ENCODE results near the gene MRPL18. TPM values are rescaled to one million over a fixed set of nuclear protein-coding genes. Genes with fewer than 3 reads are reported as not detected.
"Not testable (repeated sequence)": the region's sequence is repeated elsewhere in the genome, so short reads cannot be mapped to it uniquely, and the experiment has no call there.

The MRPL18 gene
- 64.4 TPM for polyA plus RNA-seq
- long read RNA-seq, donor 1, transcript MRPL18-201 (4 exons, 978 nt), result major isoform, 17 of 27 reads
- long read RNA-seq, donor 1, partial matches to known transcripts, result 0 of 27 reads
- long read RNA-seq, donor 1, other reads (novel, unspliced or antisense), result 9 of 27 reads
- long read RNA-seq, donor 2, transcript MRPL18-201 (4 exons, 978 nt), result major isoform, 36 of 69 reads
- long read RNA-seq, donor 2, partial matches to known transcripts, result 7 of 69 reads
- long read RNA-seq, donor 2, other reads (novel, unspliced or antisense), result 26 of 69 reads
- long read RNA-seq, donor 3, transcript MRPL18-201 (4 exons, 978 nt), result major isoform, 52 of 104 reads
- long read RNA-seq, donor 3, partial matches to known transcripts, result 30 of 104 reads
- long read RNA-seq, donor 3, other reads (novel, unspliced or antisense), result 22 of 104 reads
- long read RNA-seq, donor 4, partial matches to known transcripts, result 0 of 4 reads
- long read RNA-seq, donor 4, other reads (novel, unspliced or antisense), result 0 of 4 reads
- long read RNA-seq, donor 5, transcript MRPL18-201 (4 exons, 978 nt), result major isoform, 23 of 33 reads
- long read RNA-seq, donor 5, partial matches to known transcripts, result 5 of 33 reads
- long read RNA-seq, donor 5, other reads (novel, unspliced or antisense), result 5 of 33 reads
- long read RNA-seq, donor 6, transcript MRPL18-201 (4 exons, 978 nt), result major isoform, 25 of 41 reads
- long read RNA-seq, donor 6, partial matches to known transcripts, result 0 of 41 reads
- long read RNA-seq, donor 6, other reads (novel, unspliced or antisense), result 16 of 41 reads
- long read RNA-seq, donor 7, transcript MRPL18-201 (4 exons, 978 nt), result major isoform, 9 of 24 reads
- long read RNA-seq, donor 7, partial matches to known transcripts, result 8 of 24 reads
- long read RNA-seq, donor 7, other reads (novel, unspliced or antisense), result 6 of 24 reads
- long read RNA-seq, donor 8, transcript MRPL18-201 (4 exons, 978 nt), result major isoform, 50 of 96 reads
- long read RNA-seq, donor 8, partial matches to known transcripts, result 15 of 96 reads
- long read RNA-seq, donor 8, other reads (novel, unspliced or antisense), result 31 of 96 reads
- long read RNA-seq, donor 9, transcript MRPL18-201 (4 exons, 978 nt), result major isoform, 34 of 55 reads
- long read RNA-seq, donor 9, partial matches to known transcripts, result 0 of 55 reads
- long read RNA-seq, donor 9, other reads (novel, unspliced or antisense), result 21 of 55 reads
- long read RNA-seq, donor 10, transcript MRPL18-201 (4 exons, 978 nt), result major isoform, 30 of 47 reads
- long read RNA-seq, donor 10, partial matches to known transcripts, result 0 of 47 reads
- long read RNA-seq, donor 10, other reads (novel, unspliced or antisense), result 16 of 47 reads
- long read RNA-seq, donor 11, transcript MRPL18-201 (4 exons, 978 nt), result major isoform, 28 of 29 reads
- long read RNA-seq, donor 11, partial matches to known transcripts, result 0 of 29 reads
- long read RNA-seq, donor 11, other reads (novel, unspliced or antisense), result 0 of 29 reads

DNA sequence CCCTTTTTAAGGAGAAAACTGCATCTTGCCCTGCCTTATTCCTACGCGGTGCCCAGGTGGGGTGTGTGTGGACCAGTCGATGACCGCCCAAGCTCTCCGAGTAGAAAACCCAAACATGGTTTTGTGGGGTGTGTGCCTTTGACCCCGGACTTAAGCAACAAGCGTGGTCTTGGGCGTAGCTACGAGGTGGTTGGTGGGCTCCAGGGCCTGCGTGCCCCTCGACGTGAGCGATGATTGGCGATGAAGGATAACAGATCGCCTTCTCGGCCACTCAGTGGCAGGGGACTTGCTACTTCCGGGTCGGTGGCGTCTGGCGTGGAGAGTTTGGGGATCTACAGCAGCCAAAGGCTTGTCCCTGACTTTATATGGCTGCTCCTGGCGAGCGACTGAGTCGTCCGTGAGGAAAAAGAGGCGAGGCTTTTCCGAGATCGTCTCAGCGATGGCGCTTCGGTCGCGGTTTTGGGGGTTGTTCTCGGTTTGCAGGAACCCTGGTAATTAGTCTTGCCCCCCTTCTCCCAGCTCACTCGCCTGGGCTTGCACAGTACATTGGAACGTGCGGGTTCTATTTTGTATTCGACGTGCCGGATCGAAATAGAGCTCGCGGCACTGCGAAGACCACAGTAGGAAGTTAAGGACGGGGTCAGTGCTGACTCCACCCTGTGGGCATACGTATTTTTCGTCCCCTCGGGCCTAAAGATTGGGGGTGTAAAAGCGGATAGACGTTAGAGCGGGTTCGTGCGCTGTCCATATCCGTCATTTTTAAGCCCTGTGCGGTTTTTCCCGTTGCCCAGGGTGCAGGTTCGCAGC lies at the start of gene MRPL18:
Gene MRPL18, plus strand, starts transcription at position 319 of the 807 bp plus-strand sequence. Its CDS starts 121 bp downstream, at position 440.
- peak within 1 kb of the TSS; percentile 99 for H3K27ac ChIP-seq (ENCODE audit: low read length)
- H3K9me3 ChIP-seq (ENCODE audit: control insufficient read depth, low read depth, low read length), result peaks cover 4% of the 10 kb centered on the region
- peaks cover 33% of the 10 kb centered on the region for H3K36me3 ChIP-seq (ENCODE audit: control insufficient read depth, insufficient read depth, low read length)
- H3K27me3 ChIP-seq (ENCODE audit: control insufficient read depth, insufficient read depth, low read length), result no peaks in the 10 kb centered on the region
- peak; percentile 97 for DNase-seq
- whole genome bisulfite sequencing (ENCODE audit: insufficient coverage, low lambda C conversion rate), result no CpG with 5 or more reads among the region's 56 CpGs
- peaks cover 25% of the 10 kb centered on the region for H3K4me1 ChIP-seq (ENCODE audit: control insufficient read depth, insufficient read depth, low read length)
- H3K4me3 ChIP-seq (ENCODE audit: low read length), result peak within 1 kb of the TSS; percentile 95

DNA sequence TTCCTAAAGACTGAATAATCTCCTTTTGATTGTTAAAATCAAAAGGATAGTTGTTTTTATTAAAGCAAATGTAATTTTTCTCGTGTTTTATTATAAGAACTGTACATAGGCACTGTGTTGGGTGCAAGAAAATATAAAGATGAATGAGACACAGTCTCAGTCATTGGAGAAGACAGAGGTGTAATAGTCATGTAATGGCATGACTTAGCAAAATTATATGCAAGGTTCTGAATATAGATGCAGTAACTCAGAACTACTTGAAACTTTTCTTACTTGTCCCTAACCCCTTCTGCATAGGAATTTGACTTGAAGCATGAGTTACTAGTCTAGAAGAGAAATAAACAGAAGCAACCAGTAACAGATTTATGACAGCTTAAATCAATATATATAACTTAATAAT lies 48.1 kb upstream of the MRPL18 start:
- Histone ChIP-seq H3K4me3 (ENCODE audit: low read length) (no peak overlapping the region), H3K27me3 (ENCODE audit: control insufficient read depth, insufficient read depth, low read length) (no peaks in the 10 kb centered on the region), H3K27ac (ENCODE audit: low read length) (no peak overlapping the region), H3K36me3 (ENCODE audit: control insufficient read depth, insufficient read depth, low read length) (peaks cover 60% of the 10 kb centered on the region), H3K4me1 (ENCODE audit: control insufficient read depth, insufficient read depth, low read length) (no peaks in the 10 kb centered on the region), H3K9me3 (ENCODE audit: control insufficient read depth, low read depth, low read length) (no peaks in the 10 kb centered on the region)
- 88% methylated on average over 1 of the region's 1 CpG for WGBS (ENCODE audit: insufficient coverage, low lambda C conversion rate)
- DNase-seq, result no peak

GRCh38 chr6:159745081-159745480 lies 45.2 kb upstream of the MRPL18 start:
- no peaks in the 10 kb centered on the region for H3K4me1 ChIP-seq (ENCODE audit: control insufficient read depth, insufficient read depth, low read length)
- WGBS (ENCODE audit: insufficient coverage, low lambda C conversion rate), result 87% methylated on average over 6 of the region's 7 CpGs
- no peaks in the 10 kb centered on the region for H3K9me3 ChIP-seq (ENCODE audit: control insufficient read depth, low read depth, low read length)
- no peaks in the 10 kb centered on the region for H3K27me3 ChIP-seq (ENCODE audit: control insufficient read depth, insufficient read depth, low read length)
- H3K27ac ChIP-seq (ENCODE audit: low read length), result no peak overlapping the region
- DNase-seq, result no peak
- H3K36me3 ChIP-seq (ENCODE audit: control insufficient read depth, insufficient read depth, low read length), result peaks cover 73% of the 10 kb centered on the region
- no peak overlapping the region for H3K4me3 ChIP-seq (ENCODE audit: low read length)

DNA sequence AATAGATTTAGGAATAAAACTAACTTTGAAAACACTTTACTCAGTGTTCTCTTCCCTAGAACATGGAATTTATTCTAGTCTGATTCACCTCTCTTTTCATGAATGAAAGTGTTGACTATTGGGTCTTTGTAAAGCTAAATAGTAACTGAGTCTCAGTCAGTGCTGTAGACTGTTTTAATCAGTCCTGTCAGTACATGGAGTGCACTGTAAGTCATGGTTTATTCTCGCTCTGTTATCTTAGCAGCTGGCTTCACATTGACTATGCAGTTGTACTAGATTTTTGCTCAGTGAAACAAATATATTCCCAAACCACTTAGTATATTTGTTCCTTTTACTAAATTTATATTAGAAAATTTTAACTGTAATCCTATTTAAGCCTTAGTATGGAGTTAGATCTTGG lies 43.5 kb upstream of the MRPL18 start:
- peaks cover 68% of the 10 kb centered on the region for H3K36me3 ChIP-seq (ENCODE audit: control insufficient read depth, insufficient read depth, low read length)
- 100% methylated on average over 1 of the region's 1 CpG for WGBS (ENCODE audit: insufficient coverage, low lambda C conversion rate)
- DNase-seq, result no peak

DNA sequence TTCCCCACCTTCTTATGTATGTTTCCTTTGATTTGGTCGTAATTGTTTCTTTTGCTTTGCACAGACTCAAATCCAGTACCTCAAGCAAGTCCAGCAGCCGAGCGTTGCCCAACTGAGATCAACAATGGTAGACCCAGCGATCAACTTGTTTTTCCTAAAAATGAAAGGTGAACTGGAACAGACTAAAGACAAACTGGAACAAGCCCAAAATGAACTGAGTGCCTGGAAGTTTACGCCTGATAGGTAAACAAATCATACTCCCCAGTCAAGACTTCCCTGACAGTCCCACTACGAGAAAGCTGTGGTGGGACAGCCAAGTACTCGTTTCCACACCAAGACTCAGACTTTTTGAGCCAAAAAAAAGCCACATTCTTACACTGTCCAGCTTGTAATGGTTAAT lies 42.1 kb upstream of the MRPL18 start:
- not testable (repeated sequence) for H3K4me3 ChIP-seq (ENCODE audit: low read length); H3K27ac ChIP-seq (ENCODE audit: low read length); H3K27me3 ChIP-seq (ENCODE audit: control insufficient read depth, insufficient read depth, low read length); DNase-seq; H3K4me1 ChIP-seq (ENCODE audit: control insufficient read depth, insufficient read depth, low read length); H3K9me3 ChIP-seq (ENCODE audit: control insufficient read depth, low read depth, low read length)
- H3K36me3 ChIP-seq (ENCODE audit: control insufficient read depth, insufficient read depth, low read length), result peaks cover 68% of the 10 kb centered on the region
- WGBS (ENCODE audit: insufficient coverage, low lambda C conversion rate), result no CpG with 5 or more reads among the region's 7 CpGs

More for the DNA sequence above, 43.5 kb upstream of the MRPL18 start:
- Histone ChIP-seq H3K9me3 (ENCODE audit: control insufficient read depth, low read depth, low read length) (no peaks in the 10 kb centered on the region), H3K27me3 (ENCODE audit: control insufficient read depth, insufficient read depth, low read length) (no peaks in the 10 kb centered on the region), H3K4me3 (ENCODE audit: low read length) (no peak overlapping the region), H3K4me1 (ENCODE audit: control insufficient read depth, insufficient read depth, low read length) (no peaks in the 10 kb centered on the region), H3K27ac (ENCODE audit: low read length) (no peak overlapping the region)

GRCh38 chr6:159751448-159751847 lies 38.8 kb upstream of the MRPL18 start:
- H3K9me3 ChIP-seq (ENCODE audit: control insufficient read depth, low read depth, low read length), result no peaks in the 10 kb centered on the region
- H3K27me3 ChIP-seq (ENCODE audit: control insufficient read depth, insufficient read depth, low read length), result no peaks in the 10 kb centered on the region
- peaks cover 63% of the 10 kb centered on the region for H3K36me3 ChIP-seq (ENCODE audit: control insufficient read depth, insufficient read depth, low read length)
- H3K27ac ChIP-seq (ENCODE audit: low read length), result no peak overlapping the region
- WGBS (ENCODE audit: insufficient coverage, low lambda C conversion rate), result no CpG with 5 or more reads among the region's 3 CpGs
- no peak for DNase-seq
- H3K4me3 ChIP-seq (ENCODE audit: low read length), result no peak overlapping the region
- H3K4me1 ChIP-seq (ENCODE audit: control insufficient read depth, insufficient read depth, low read length), result no peaks in the 10 kb centered on the region

DNA sequence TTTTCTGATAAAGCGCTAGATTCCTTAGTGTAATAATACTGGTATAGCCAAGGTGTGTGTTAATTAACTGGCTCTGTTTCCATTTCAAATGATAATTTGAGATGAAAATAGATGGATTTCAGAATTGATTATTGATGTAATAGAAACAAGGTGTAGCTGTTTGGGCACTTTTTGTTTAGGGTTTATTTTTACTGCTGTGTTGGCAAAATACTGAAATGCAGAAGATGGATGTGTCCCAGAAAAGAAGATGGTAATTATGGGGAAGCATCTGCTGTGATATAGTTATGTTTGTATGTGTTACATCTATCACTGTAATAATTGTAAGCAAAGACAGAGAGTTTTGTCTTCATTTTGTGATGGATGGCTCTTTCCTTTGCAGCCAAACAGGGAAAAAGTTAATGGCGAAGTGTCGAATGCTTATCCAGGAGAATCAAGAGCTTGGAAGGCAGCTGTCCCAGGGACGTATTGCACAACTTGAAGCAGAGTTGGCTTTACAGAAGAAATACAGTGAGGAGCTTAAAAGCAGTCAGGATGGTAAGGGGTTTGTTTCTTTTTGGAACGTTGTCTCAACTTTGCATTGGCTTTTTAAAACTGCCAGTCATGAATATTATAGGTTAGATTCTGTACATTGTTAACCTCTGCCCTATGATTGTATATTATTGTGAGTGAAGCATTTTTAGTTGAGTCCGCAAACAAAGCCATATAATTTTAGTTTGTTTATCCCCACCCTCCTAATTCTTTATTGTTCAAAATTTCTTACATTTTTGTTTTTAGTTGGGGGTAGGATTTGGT lies 37.0 kb upstream of the MRPL18 start:
- Histone ChIP-seq H3K9me3 (ENCODE audit: control insufficient read depth, low read depth, low read length) (no peaks in the 10 kb centered on the region), H3K27me3 (ENCODE audit: control insufficient read depth, insufficient read depth, low read length) (no peaks in the 10 kb centered on the region), H3K4me1 (ENCODE audit: control insufficient read depth, insufficient read depth, low read length) (no peaks in the 10 kb centered on the region), H3K4me3 (ENCODE audit: low read length) (no peak overlapping the region), H3K27ac (ENCODE audit: low read length) (no peak overlapping the region), H3K36me3 (ENCODE audit: control insufficient read depth, insufficient read depth, low read length) (peaks cover 65% of the 10 kb centered on the region)
- WGBS (ENCODE audit: insufficient coverage, low lambda C conversion rate), result no CpG with 5 or more reads among the region's 6 CpGs
- no peak for DNase-seq

DNA sequence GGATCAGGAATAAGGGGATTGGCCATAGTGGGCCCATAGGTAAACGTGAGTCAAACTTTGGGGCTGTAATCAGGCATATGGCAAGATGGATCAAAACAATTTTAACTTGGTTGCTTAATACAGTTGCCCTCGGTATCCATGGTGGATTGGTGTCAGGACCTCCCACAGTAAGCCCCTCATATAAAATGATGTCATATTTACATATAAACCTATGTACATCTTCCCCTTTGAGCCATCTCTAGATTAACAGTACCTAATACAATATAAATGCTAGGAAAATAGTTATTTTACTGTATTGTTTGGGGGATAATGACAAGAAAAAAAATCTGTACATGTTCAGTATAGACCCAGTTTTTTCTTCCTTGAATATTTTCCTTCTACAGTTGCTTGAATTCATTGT lies 35.9 kb upstream of the MRPL18 start:
- Histone ChIP-seq H3K27me3 (ENCODE audit: control insufficient read depth, insufficient read depth, low read length) (no peaks in the 10 kb centered on the region), H3K4me1 (ENCODE audit: control insufficient read depth, insufficient read depth, low read length) (no peaks in the 10 kb centered on the region), H3K27ac (ENCODE audit: low read length) (no peak overlapping the region), H3K9me3 (ENCODE audit: control insufficient read depth, low read depth, low read length) (no peaks in the 10 kb centered on the region), H3K36me3 (ENCODE audit: control insufficient read depth, insufficient read depth, low read length) (peaks cover 63% of the 10 kb centered on the region), H3K4me3 (ENCODE audit: low read length) (no peak overlapping the region)
- WGBS (ENCODE audit: insufficient coverage, low lambda C conversion rate), result no CpG with 5 or more reads among the region's 2 CpGs
- DNase-seq, result no peak

All from large intestine (tissue), 12 donors.